HEK293T (cell line): ENCODE results near the gene RAD51B.
A peak's percentile ranks its signal among the peaks of the same experiment; 100 is the strongest.

Experiments used
- BHLHE40 ChIP-seq: fragments of 450-650 bp; IDR thresholded peaks from 2 replicates; pipeline ENCODE4 v1.6.1; 2016; ENCODE audit warnings: mild to moderate bottlenecking, moderate library complexity, borderline replicate concordance
- CTBP1 ChIP-seq: fragments of 450-650 bp; IDR thresholded peaks from 2 replicates; pipeline ENCODE4 v1.6.1; 2016; ENCODE audit warnings: borderline replicate concordance
- ELF4 ChIP-seq: fragments of 450-650 bp; IDR thresholded peaks from 2 replicates; pipeline ENCODE4 v1.6.1; 2017; ENCODE audit warnings: antibody characterized with exemption
- FOXA1 ChIP-seq: fragments of 450-650 bp; IDR thresholded peaks from 2 replicates; pipeline ENCODE4 v1.6.1; 2016; ENCODE audit warnings: mild to moderate bottlenecking
- FOXK2 ChIP-seq: fragments of 450-650 bp; IDR thresholded peaks from 2 replicates; pipeline ENCODE4 v1.6.1; 2016; ENCODE audit warnings: mild to moderate bottlenecking
- FOXM1 ChIP-seq: fragments of 450-650 bp; IDR thresholded peaks from 2 replicates; pipeline ENCODE4 v1.6.1; 2017; ENCODE audit warnings: mild to moderate bottlenecking, borderline replicate concordance
- L3MBTL2 ChIP-seq: fragments of 450-650 bp; conservative IDR thresholded peaks from 2 replicates; pipeline ENCODE4 v1.6.1; 2016; ENCODE audit warnings: mild to moderate bottlenecking
- LEF1 ChIP-seq: fragments of 450-650 bp; IDR thresholded peaks from 2 replicates; pipeline ENCODE4 v1.6.1; 2017; ENCODE audit warnings: mild to moderate bottlenecking, borderline replicate concordance
- PKNOX1 ChIP-seq: fragments of 450-650 bp; IDR thresholded peaks from 2 replicates; pipeline ENCODE4 v1.6.1; 2016
- SP1 ChIP-seq: fragments of 450-650 bp; IDR thresholded peaks from 2 replicates; pipeline ENCODE4 v1.6.1; 2017
- SUZ12 ChIP-seq: fragments of 450-650 bp; IDR thresholded peaks from 2 replicates; pipeline ENCODE4 v1.6.1; 2016; ENCODE audit warnings: mild to moderate bottlenecking
- TARDBP ChIP-seq: fragments of 450-650 bp; IDR thresholded peaks from 2 replicates; pipeline ENCODE4 v1.6.1; 2016
- ZNF384 ChIP-seq: fragments of 450-650 bp; IDR thresholded peaks from 2 replicates; pipeline ENCODE4 v1.6.1; 2016

- TF ChIP-seq SP1, result no peak
- no peak for TF ChIP-seq SUZ12
- TF ChIP-seq PKNOX1, result peak; percentile 54
- 0 out of 2 replicates have a peak, but pooled peaks have one; percentile 20 for TF ChIP-seq L3MBTL2
- TF ChIP-seq CTBP1, result no peak
- TF ChIP-seq FOXM1, result no peak
- TF ChIP-seq BHLHE40, result no peak
- no peak for TF ChIP-seq ELF4
- no peak for TF ChIP-seq TARDBP
- TF ChIP-seq ZNF384, result no peak
- TF ChIP-seq LEF1, result no peak
- no peak for TF ChIP-seq FOXA1
- TF ChIP-seq FOXK2, result no peak
Observed at GRCh38 chr14:67975470-67975869, 155.9 kb downstream of the RAD51B start.
